Subcutaneous adipose tissue (tissue), 4 donors: ENCODE data around the gene LZIC. TPM values are rescaled to one million over a fixed set of nuclear protein-coding genes. Genes with fewer than 3 reads are reported as not detected.

ENCODE experiments used
- total RNA-seq, 4 donors: library from RNA; depleted of rRNA; stranded (reverse); fragments of >200 nt; gene quantifications; one replicate each; pipeline ENCODE4 v1.1.0, GENCODE V29; 2016
- TF ChIP-seq, protein P1 (sequence below): fragments of 450-650 bp; IDR thresholded peaks from one replicate; pipeline ENCODE4 v1.5.1; 2016; ENCODE audit warnings: low read depth, mild to moderate bottlenecking, control low read depth, antibody characterized with exemption, moderate library complexity

Gene LZIC
- 10 to 100 TPM; 21.1 to 36.7 (median 26.3) TPM for total RNA-seq

DNA sequence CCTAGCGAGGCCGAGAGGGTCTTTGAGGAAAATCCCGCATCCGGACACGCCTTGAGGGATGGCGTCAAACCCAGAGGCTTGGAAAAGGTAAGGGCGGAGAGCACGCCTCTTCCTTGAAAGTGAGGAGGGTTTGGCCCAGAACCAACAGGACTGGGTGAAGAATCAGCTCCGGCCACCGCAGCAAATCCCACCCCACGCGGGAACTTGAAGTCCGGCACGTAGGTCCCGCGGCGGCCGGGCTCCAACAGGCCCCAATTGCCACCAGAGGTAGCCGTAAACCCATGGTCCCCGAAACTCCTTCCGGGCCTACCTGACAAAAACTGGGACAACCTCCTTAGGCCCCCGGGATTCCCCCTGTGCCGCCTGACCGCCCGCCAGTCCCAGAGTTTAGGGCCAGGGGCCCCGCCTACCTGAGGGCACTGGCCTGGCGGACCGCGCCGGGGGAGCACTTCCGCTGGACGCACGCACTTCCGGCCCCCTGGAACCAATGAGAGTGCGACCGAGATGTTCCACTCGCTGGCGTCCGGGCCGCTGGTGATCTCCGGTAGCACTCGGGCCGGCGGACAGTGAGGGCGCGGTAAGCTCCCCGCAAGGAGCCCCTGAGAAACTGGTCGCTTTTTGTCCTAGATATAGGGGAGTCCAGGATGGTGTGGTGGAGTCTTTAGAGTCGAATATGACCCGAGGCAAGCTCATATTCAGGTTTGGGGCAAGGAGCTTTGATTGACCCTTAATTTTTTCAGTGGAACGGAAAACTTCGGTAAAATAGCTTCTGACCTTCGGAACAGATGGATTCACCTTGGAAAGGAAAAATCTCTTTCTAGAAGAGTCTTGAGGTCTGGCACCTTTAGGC lies at the start of gene LZIC, which contains the start of gene NMNAT1:
Gene LZIC, minus strand, starts transcription at position 453 of the 850 bp plus-strand sequence. CDS start 6,772 bp downstream, outside the sequence.
Gene NMNAT1, plus strand, starts transcription at position 537 of the 850 bp plus-strand sequence. CDS start 28,599 bp downstream, outside the sequence.
- TF ChIP-seq, protein P1, sequence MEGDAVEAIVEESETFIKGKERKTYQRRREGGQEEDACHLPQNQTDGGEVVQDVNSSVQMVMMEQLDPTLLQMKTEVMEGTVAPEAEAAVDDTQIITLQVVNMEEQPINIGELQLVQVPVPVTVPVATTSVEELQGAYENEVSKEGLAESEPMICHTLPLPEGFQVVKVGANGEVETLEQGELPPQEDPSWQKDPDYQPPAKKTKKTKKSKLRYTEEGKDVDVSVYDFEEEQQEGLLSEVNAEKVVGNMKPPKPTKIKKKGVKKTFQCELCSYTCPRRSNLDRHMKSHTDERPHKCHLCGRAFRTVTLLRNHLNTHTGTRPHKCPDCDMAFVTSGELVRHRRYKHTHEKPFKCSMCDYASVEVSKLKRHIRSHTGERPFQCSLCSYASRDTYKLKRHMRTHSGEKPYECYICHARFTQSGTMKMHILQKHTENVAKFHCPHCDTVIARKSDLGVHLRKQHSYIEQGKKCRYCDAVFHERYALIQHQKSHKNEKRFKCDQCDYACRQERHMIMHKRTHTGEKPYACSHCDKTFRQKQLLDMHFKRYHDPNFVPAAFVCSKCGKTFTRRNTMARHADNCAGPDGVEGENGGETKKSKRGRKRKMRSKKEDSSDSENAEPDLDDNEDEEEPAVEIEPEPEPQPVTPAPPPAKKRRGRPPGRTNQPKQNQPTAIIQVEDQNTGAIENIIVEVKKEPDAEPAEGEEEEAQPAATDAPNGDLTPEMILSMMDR, result no peak

DNA sequence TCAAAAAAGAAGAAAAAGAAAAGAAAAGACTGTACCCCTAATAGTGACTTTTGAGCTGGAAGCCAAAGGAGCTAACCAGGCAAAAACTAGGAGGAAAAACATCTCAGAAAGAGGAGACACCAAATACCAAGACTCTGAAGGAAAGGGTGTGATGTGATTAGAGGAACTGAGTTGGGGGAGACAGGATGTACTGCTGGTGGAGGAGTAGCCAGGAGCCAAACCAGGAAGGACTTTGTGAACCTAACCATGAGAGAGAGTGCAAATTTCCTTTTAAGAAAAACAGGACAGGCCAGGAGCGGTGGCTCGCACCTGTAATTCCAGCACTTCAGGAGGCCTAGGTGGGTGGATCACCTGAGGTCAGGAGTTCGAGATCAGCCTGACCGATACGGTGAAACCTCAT lies 49.7 kb upstream of the LZIC start:
- TF ChIP-seq, protein P1, result no peak

GRCh38 chr1:9990944-9991343 lies 47.8 kb upstream of the LZIC start:
- TF ChIP-seq, protein P1, result no peak

DNA sequence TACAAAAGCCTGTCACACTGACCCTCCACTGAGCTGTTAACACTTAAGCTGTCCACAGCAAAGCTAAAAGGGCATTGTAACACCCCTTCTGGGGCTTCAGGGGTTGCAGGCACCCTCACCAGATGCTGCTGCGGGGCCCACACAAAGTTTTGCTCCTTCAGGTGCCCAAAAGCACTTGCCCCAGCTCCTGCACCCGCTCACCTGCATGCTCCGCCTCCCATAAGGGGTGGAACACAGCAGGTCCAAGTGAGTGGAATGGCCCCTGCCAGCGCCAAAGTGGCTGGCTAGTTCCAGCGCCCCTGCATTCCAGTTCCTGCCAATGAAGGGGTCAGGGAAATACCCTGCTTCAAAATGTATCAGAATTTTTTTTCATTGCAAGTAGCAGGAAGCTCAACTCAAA lies 46.6 kb upstream of the LZIC start:
- TF ChIP-seq, protein P1, result no peak

DNA sequence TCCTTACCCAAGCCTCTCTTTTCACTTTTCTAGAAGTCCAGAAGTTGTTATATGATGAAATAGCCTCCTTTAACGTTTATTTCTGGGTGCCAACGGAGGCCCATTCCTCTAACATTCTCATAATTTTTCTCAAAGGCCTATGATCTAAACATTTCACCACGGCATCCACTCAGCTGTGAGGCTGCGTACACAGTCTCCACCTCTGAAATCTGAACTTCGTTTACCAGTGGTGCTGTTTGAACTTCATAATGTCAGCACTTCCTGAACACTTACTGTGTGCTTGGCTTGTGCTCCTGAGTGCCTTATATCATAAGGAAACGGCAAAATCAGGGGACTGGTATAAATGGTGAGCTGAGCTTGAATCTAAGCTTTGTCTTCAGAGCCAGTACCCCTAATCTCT lies 41.8 kb upstream of the LZIC start:
- TF ChIP-seq, protein P1, result no peak

DNA sequence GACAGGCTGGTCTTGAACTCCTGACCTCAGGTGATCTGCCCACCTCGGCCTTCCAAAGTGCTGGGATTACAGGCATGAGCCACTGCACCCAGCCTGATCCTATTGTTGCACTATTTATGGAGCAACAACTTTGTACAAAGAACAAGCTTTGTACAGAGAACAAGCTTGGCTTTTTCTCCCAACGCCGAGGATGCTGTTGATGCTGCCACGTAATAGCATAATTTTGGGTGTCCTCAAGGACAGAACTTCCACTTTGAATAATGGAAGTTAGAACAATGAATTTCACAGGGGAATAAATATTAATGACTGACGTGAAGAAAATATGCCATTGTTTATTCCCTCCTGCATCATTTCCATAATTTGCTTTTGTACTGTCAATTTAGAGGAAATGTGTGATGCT lies 41.1 kb upstream of the LZIC start:
- TF ChIP-seq, protein P1, result no peak

GRCh38 chr1:9960706-9961562 lies 17.7 kb upstream of the LZIC start:
- TF ChIP-seq, protein P1, result no peak
